Measurements from ENCODE around the gene RAB6B.

RAB6B gene

DNA sequence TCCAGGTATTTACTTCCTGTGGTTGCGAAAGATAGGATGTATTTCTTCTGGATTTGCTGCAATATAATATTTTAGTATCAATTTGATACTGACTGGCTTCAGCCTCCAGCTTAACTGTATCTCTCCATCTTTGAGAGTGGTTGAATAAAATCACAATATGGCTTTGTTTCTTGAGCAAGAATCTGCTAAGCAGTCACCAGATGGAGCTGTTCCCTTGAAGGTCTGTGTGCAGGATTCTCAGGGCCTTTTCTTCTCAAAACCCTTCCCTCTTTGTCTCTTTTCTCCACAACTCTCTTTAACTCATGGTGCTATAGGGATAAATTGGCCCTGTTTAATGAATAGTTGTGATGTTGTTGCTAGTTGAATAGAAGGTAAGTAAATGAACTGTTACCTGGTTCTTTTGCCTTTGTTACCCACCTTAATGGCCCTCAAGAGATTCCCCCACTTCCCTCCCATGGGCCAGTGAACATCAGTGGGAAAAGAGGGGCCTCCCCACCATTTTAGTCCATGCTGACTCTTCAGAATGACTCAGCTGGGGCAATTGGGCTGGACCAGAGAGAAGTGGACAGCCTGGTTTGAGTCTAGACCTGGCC lies 34.8 kb upstream of the RAB6B start:
- DNase-seq: no peak

DNA sequence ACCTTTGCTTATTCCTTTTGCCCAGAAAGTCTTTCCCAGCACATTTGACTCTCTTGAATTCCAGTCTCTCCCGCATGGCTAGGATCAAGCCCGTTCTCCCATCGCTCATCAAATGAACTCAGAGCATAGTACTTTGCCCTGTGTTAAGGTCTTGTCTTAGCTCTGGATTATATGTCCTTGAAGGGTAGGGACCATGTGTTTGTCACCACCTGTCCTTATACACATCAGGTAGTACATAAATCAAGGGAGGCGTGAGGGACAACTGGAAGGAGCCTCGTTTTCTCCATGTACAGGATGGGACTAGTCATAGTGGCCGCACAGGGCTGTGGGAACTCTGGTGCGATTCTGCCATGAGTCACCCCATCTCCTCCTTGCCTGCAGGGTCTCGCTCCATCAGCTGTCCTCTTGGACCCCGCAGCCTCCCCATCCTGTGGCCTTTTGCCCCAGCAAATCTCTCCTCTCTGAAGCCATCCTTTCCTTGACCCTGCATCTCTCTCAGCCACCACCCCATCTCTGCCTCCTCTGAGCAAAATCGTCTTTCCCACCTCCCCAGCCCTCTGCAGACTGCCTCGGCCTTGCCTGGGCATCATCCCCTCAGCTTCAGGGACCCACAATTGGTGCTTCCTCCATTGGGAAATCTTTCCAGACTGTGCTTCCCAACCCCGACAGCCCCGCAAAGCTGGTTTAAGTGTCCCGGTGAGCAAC lies 33.4 kb upstream of the RAB6B start:
- DNase-seq: no peak

DNA sequence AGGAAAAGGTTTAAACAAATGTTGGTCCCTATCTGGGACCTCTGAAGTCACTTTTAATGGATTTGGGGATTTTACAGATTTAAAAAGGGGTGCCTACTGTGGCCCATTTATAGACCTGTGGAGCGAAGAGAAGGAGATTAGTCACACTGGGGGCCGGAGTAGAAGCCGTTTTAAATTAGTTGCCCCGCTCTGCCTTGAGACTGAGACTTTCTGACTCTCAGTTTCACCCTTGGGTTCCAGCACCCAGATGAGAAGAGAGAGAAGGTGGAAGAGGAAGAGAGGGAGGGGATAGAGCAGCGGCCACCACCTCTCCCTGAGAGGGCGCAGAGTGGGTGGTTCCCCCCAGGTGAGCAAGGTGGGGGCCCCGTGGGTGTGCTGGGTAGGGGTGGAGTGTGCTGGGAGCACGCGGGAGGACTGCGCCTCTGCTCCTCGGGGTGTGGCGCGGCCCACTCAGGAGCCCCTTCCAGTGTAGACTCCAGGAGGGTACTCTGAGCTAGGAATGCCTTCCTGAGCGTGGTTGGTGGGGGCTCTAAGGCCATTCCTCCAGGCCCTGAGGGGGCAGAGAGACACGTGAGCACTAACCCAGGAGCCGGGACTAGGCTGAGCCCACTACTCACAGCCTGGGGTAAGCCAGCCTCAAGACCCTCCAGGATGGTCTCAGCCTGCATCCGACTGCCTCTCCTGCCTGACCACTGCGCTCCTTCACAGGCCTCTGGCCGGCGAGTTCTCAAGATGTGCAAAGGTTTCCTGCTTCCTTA lies 32.6 kb upstream of the RAB6B start:
- DNase-seq: no peak

DNA sequence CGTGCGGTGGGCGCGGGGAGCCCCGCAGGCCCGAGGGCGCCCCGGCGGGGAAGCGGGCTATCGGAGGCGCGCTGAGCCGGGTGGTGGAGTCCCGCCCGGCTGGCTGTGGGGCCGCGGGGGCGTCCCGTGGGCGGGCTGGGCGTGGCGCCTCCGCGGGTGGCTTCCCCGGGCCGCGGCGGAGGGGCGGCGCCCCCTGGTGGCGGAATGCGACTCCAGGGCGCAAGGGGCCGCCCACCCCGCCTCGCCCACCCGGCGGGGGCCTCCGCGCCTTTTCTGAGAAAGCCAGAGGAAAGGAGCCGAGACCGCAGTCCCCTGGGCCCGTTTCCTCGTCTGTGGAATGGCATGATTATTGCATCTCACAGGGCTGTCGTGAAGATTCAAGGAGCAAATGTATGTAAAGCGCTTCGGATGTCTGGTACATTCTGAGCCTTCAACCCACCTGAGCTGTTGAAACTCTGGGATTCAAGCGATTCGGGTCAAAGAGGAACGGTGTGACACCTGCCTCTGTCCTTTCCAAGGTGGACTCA lies 31.9 kb upstream of the RAB6B start:
- DNase-seq: peak; percentile 71

DNA sequence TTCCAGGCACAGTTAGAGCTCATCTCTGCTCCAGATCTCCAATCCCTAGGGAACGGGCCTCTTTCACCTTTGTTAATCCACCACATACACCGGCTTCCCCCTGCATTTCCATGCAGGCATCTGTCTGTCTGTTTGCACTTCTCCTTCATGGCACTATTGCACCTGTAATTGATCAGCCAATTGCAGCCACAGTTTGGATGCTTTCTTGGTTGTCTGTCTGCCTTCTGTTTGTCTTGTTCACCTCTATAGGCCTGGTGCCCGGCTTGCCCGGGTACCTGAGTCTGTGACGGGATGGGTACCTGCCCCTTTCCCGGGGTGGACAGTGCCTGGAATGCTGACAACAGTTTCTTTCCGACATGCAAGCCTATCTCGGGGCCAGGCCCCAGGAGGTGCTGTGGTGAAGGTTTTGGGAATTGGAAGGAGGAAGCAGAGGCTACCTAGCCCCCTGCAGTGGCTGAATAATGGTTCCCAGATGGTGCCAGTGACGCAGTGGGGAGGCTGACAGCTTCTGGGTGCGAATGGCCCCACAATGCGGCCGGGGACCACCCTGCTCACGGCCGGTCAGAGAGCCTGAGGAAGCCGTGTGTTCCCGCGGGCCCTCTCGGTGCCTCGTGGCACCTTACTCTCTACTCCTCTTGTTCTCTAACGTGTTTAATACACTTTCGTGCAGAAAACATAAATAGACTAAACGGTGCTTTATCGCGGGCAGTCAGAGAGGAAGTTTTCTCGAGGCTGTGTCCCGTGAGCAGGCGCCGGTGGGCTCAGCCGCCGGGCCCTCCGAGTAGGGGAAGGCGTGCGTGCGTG lies 31.3 kb upstream of the RAB6B start:
- no peak for DNase-seq

DNA sequence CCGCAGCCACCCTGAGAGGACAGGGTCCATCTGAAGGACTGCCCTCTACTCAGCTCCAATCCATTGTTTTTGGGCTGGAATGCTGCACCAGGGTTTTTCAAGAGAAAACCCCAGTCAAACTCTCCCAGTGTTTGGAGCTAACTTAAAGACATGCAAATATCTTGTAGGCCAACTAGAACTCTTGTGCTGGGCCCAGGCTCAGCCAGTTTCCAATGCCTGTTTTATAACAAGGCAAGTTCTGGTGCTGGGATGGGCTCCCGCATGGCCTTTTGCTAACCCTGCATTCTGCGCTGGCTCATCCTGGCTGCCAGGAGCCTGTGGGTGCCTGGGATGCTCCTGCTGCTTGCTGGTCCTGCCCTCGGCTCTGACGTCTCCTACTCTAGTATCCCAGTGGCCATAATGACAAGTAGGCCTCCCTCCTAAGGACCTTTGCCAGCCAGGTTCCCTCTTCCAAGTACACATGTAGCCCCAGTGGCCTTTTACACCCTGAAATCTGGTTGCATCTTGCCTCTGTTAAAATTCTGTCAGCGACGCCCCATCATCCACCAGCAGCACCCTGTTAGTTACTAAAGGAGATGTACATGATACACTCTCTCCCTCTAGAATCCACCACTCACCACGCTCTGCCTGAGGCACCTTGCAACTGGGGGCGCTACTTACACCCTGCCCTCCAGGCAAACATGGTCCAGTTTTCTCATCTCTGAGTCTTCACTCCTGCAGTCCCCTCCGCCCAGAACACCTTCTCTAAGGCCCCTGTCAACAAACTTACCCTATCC lies 30.5 kb upstream of the RAB6B start:
- DNase-seq: no peak

DNA sequence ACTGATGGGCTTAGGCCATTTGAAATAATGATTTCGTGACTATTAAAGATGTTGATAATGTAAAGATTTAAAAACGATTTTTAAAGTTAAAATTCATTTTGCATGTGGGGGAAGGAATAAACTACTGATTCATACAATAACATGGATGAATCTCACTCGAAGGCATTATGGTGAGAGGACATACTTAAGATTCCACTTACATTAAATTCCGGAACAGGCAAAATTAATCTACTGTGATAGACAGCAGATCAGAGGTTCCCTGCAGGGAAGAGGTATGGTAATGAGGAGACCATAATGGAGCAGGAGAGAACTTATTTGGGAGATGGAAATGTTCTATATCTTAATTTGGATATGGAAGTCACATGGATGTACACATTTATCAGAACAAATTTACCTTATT lies 28.4 kb upstream of the RAB6B start:
- DNase-seq: no peak

DNA sequence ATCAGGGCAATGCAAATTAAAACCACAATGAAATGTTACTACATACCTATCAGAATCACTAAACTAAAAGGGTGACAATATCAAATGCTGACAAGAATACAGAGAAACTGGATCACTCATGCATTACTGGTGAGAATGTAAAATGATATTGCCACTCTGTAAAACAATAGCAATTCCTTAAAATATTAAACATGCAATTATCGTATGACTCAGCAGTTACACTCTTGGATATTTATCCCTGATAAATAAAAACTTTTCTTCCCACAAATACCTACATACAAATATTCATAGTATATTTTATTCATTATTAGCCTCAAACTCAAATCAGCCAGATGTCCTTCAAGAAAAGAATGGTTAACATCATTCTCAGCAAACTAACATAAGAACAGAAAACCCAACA lies 25.9 kb upstream of the RAB6B start:
- no peak for DNase-seq

DNA sequence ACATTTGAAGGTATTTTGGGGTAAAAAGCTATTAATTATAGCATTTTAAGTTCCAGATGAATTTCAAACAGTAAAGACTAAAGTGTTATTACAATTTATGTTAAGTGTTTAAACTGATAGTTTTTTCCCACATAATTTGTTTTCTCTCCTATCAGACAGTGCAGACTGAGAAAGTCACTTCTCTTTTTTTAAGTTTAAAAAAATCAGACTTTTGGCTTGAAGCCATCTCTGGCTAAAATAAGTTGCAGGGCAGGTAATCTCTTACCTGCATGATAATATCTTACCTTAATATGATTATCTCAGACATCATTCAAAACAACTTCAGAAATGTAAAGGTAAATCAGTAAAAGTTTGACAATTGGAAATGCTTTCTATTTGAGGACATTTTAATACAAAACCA lies 21.5 kb upstream of the RAB6B start:
- DNase-seq: no peak

DNA sequence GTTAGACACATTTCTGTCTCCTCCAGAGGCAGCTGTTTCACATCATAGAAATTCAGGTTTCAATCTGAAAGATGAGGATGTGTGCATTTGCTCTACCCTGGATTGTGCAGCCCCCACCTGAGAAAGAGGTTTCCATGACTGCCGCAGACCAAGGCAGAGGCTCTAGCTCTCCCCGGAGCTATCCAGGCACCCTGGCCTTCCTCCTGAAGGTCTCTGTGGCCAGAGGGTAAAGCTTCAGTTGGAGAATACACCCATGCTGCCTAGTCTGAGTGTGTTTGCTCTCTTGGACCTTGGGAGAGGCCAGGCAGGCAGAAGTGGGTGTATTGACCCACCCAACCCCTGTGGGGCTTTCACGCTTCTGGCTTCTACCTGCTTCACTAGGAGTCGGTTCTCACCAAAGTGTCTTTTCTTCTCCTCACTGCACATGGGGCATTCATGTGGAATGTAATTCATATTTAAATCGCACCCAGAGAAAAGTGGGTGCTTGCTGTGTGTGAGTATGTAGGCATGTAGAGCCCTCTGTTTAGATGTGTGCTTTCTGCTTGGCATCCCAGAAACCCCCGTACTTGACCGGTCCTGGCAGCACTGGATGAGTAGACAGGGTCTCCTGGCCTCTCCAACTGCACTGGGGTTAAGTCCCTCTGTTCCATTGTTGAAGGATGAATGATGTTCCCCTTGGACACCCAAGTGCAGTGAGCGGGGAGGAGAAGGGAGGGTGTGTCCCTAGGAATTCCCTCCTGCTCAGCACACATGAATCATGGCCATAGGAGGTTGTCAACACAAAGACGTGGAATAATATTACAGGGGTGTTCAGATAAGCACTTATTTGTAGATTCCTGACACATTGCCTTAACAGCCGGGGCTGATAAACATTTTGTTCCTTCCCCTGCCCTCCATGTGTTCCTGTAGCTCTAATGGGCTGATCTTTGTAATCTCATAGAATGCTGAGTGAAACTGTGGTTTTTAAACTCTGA lies 20.3 kb upstream of the RAB6B start:
- DNase-seq: no peak

DNA sequence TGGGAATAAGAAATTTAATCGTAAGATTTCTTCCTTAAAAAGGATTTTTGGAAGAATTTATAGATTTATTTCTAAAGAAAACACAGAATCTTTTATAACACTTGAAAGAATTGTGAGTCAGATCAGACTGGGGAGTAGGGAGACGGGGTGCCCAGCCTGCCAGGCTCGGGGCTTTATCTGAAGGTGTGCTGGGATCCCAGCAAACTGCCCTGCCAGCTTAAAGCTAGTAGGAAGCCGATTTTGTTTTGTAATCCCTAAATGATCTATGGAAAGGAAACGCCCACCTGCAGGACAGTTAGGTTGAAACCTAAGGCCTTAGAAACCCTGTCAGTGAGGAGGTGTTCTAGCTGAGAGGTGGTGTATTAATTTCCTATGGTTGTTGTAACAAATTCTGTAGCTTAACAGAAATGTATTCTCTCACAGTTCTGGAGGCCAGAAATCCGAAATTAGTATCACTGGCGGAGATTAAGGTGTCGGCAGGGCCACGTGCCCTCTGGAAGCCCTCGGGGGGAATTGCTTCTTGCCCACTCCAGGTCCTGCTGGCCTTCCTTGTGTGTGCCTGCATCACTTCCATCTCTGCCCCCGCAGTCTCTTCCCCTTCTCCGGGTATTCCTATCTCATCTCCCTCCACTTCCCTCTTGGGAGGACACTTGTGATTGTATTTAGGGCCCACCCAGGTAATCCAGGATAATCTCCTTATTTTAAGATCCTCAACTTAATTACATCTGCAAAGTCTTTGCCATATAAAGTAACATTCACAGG lies 19.3 kb upstream of the RAB6B start:
- no peak for DNase-seq

DNA sequence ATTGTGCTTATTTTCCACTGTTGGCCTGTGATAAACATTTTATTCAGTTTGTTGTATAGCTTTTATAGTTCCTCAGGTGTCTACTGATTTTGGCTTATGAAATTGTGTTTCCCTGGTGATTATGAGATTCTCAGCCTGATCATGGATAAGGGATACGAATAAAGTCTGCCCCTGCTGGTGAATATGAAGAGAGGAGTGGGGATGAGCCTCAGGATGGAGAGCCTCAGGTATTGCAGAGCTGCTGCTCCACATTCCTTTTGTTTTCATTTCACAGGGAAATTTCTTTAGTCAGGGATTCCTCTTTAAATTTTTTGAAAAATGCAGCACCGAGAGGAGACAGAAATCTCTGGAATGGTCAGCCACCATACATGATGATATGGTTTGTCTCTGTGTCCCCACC lies 14.7 kb upstream of the RAB6B start:
- no peak for DNase-seq

DNA sequence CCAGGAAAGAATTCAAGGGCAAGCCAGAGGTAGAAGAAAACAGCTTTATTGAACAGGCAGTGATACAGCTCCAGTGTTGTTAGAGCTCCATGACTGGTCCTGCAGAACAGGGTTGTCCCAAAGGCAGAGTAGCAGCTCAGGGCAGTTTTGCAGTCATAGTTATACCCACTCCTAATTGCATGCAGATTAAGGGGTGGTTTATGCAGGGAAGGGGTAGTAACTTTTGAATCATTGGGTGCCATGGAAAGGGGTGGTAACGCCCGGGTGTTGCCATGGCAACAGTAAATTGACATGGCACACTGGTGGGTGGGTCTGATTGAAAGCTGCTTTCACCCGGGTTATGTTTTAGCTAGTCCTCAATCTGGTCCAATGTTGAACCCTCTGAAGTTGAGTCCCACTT lies 9.7 kb upstream of the RAB6B start:
- DNase-seq: no peak

DNA sequence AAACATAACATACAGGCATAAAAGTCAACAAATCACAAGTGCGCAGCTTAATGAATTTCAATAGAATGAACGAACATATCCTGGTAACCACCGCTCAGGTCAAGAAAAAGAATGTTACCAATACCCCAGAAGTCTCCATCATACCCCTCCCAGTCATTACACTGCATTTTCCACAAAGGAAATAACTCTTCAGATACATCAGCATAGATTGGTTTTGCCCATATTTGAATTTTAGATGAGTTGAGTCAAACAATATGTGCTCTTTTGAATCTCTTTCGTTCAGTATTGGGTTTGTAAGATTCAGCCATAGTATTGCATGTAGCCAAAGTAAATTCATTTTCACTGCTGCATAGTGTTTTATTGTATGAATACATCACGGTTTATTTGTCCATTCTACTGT lies 6.2 kb upstream of the RAB6B start:
- DNase-seq: no peak

DNA sequence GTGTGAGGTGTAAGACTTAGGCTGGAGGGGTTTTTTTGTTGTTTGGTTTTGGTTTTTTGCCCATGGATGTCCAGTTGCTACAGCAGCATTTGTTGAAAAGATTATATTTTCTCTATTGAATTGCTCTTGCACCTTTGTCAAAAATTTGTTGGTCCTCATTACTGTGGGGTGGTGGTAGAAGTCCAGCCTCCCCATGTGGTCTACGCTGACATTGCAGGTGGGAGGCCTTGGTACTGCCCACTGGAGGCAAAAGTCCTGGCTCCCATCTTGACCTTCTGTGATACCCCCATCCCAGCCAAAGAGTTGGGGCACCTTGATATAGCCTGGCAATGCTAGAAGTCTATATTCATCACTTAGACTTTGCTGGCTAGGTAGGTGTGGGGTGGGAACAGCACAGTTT lies 5.4 kb upstream of the RAB6B start:
- DNase-seq: no peak

DNA sequence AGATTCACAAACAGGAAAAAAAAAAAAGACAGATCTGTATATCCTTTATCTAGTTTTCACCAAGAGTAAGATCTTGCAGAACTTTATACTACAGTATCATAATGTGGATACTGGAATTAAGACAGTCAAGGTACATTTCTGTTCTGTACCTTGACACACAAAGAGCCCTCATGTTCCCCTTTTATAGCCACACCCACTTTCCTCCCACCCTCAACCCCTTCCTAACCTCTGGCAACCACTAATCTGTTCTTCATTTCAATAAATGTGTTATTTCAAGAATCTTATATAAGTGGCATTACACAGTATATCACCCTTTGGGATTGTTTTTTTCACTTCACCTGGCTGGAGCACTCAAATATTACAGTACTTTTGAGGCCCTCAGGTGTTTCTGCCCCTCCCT lies 3.6 kb upstream of the RAB6B start:
- no peak for DNase-seq

DNA sequence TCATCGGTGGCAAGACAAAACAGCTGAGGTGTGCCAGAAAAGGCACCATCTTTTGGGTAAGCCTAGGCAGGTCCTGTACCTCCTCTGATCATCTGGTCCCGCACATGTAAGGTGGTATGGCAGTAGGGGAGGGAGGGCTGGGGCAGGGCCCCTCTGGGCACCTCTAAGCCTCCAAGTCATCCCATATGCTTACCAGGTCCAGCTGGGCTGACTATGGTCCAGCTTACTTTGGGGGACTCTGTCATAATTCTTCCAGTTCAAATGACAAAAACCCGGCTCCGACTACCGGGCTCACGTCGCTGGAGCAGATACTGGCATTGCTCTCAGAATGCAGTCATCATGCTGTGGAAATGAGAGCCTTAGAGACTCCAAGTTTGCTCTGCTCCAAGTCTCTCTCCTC lies 1.9 kb upstream of the RAB6B start:
- no peak for DNase-seq

DNA sequence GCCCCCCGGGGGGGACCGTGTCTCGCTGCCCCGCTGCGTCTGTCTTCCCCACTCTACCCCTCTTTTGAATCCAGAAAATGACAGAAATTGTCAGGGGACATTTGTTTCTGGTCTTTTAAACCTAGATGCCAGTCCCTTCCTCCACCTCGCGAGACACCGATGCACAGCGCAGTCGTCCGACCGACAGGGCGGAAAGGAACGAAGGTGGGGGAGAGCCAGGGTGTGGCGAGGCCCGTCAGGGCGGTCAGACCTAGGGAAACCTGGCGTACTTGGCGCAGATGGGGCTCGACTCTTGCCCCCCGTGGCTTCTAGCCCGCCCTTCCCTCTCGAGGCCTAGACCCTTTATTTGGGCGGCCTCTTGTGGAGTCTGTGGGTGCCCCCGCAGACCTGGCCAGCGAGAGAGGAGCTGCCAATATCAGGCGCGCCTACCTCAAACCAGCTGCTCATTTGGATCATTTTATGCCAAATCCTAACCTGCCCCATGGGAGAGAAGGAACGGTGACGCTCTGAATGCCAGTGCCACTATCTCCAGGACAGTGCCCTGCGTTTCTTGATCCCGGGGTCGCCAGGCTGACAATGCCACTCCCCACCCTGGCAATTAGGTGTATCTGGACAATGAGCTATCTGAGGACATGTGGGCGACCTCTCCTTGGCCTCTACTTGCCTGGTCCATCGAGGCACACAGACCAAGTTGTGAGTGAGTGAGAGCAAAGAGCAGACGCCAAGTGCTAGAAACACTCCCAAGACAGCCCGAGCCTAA lies 500 bp upstream of the RAB6B start:
- no peak for DNase-seq

DNA sequence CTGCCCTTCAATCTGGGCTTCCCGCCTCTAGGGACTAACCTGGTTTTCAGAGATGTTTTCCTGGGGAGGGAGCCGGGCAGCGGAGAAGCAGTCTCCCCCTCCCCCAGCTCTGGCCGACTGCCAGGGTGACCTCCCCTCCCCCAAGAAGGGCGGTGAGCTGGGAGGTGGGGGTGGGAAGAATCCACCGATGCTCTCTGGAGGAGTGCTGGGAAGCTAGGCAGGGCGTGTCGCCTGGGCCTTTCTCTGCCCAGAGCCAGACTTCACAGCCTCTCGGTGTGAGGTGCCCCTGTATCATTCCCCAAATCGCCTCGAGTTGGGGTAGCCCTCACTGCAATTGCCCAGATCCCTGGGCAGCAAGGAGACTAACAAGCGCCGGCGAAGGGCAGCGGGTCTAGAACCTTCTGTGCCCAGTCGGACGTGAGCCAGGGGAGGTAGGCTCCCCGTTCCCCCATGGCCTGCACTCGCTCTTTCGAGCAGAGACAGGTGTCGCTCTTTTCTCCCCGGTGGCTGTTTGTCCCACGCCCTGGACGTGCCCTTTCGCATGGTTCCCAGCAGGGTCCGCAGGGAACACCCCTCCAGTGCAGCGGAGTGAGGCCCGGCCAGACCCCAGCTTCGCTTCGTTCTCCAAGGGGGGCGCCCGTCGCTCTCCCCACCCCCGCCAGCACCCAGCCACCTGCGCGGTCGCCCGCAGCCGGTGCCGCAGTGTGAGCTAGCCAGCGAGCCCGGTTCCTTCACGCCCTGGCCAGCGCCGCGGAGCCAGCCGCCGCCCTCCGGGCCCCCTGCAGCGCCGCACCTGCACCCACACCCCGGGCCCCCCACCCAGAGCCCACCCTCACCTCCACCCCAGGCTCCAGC lies 1.1 kb downstream of the RAB6B start:
- no peak for DNase-seq

Data from activated CD4-positive, alpha-beta T cell treated with anti-CD3 and anti-CD28 coated beads for 1 hour (primary cell).